Spleen (tissue), 11 donors: ENCODE data around the gene LUC7L. TPM values are rescaled to one million over a fixed set of nuclear protein-coding genes. Genes with fewer than 3 reads are reported as not detected.

Experiments
- DNase-seq: peaks from one replicate; pipeline ENCODE4 v3.0.0-alpha.2; 2020
- H3K27ac ChIP-seq, 8 donors: fragments of 200-600 bp; sonication (generic) in 7 of 8; 1 replicate in 4 of 8; 2 replicates in 4 of 8; pipeline versions ENCODE4 v1.5.0 to v1.8.0; 2016 to 2021; ENCODE audit warnings: inconsistent platforms in 4 of 8, mild to moderate bottlenecking in 4 of 8, moderate library complexity in 1 of 8
- H3K27me3 ChIP-seq, 7 donors: fragments of 200-600 bp; sonication (generic) in 6 of 7; replicated peaks in 1 of 7; 1 replicate in 4 of 7; 2 replicates in 3 of 7; pipeline versions ENCODE4 v1.5.0 to v1.8.0; 2016 to 2021; ENCODE audit warnings: inconsistent platforms in 3 of 7, mild to moderate bottlenecking in 1 of 7
- H3K36me3 ChIP-seq, 6 donors: fragments of 200-600 bp; sonication (generic) in 5 of 6; 1 replicate in 4 of 6; 2 replicates in 2 of 6; pipeline versions ENCODE4 v1.5.0 to v1.8.0; 2016 to 2021; ENCODE audit warnings: inconsistent platforms in 2 of 6
- H3K4me1 ChIP-seq, 6 donors: fragments of 200-600 bp; sonication (generic) in 5 of 6; 1 replicate in 3 of 6; 2 replicates in 3 of 6; pipeline versions ENCODE4 v1.5.0 to v1.8.0; 2016 to 2021; ENCODE audit warnings: inconsistent platforms in 3 of 6
- H3K4me3 ChIP-seq, 8 donors: fragments of 200-600 bp; sonication (generic) in 7 of 8; 1 replicate in 4 of 8; 2 replicates in 4 of 8; pipeline versions ENCODE4 v1.5.0 to v1.8.0; 2016 to 2021; ENCODE audit warnings: inconsistent platforms in 4 of 8, mild to moderate bottlenecking in 4 of 8, moderate library complexity in 2 of 8
- H3K9me3 ChIP-seq, 8 donors: fragments of 200-600 bp; sonication (generic) in 7 of 8; 1 replicate in 4 of 8; 2 replicates in 4 of 8; pipeline versions ENCODE4 v1.5.0 to v1.8.0; 2016 to 2021; ENCODE audit warnings: inconsistent platforms in 4 of 8
- POLR2A ChIP-seq, 3 donors: fragments of 450-650 bp; IDR thresholded peaks; one replicate each; pipeline ENCODE4 v1.5.1; 2017; ENCODE audit warnings: antibody characterized with exemption in 3 of 3, mild to moderate bottlenecking in 1 of 3
- POLR2AphosphoS5 ChIP-seq, 3 donors: sonication (generic); formaldehyde crosslinking; IDR thresholded peaks; one replicate each; pipeline ENCODE4 v1.5.1; 2017; ENCODE audit warnings: antibody characterized with exemption in 3 of 3
- WGBS, 5 donors: extraction: QIAGEN DNeasy Blood & Tissue Kit in 3 of 5; methylation state at CpG; one replicate each; pipeline versions ENCODE4 v1.1.5 to v1.1.7; 2013 to 2018; 5-methylcytosine and 5-hydroxymethylcytosine counted together
- intact Hi-C: fragments of 100-400 bp; cut with DNase I; formaldehyde crosslinking; loops from one replicate; pipeline ENCODE4 v1.15.0; 2023; ENCODE audit warnings: low total_unique reads
- polyA plus RNA-seq, 3 donors: library from polyadenylated mRNA; stranded (reverse); fragments of 200-250 nt; gene quantifications; one replicate each; pipeline ENCODE4 v1.2.1, GENCODE V29; 2013
- total RNA-seq, 7 donors: library from RNA; depleted of rRNA in 3 of 7; stranded (reverse); fragments of >200 nt in 3 of 7; fragmentation: NEBNext Ultra II Directional in 4 of 7; extraction: Animal tissue kit (Norgen Biotek cat#: 25700) in 4 of 7; gene quantifications; one replicate each; pipeline versions ENCODE4 v1.1.0 to v1.2.1, GENCODE V29; 2016 to 2021
- TF ChIP-seq, protein P1 (sequence below), 11 experiments: fragments of 200-600 bp in 7 of 11; fragments of 450-650 bp in 4 of 11; sonication (generic) in 4 of 11; IDR thresholded peaks in 8 of 11; conservative IDR thresholded peaks in 3 of 11; 1 replicate in 7 of 11; 2 replicates in 4 of 11; pipeline versions ENCODE4 v1.4.0 to v1.8.0; 2016 to 2021; ENCODE audit warnings: antibody characterized with exemption in 11 of 11, inconsistent platforms in 4 of 11, mild to moderate bottlenecking in 1 of 11
- donor health status: healthy with polysubstance abuse.
- donor health status: DM: no; HTN: no; CAD: no; lungs with moderate emphysema.
- donor health status: DM: no; HTN: no; CAD: no.
- donor health status: Bipolar disorder and iron deficiency.
- donor health status: healthy.
- donor health status: DM: no; HTN: no; CAD: no.
- donor health status: DM: yes; HTN: yes; CAD: no.

Gene LUC7L
- total and polyA plus RNA-seq, 10 donors: 76.7 to 318 (median 108) TPM

DNA sequence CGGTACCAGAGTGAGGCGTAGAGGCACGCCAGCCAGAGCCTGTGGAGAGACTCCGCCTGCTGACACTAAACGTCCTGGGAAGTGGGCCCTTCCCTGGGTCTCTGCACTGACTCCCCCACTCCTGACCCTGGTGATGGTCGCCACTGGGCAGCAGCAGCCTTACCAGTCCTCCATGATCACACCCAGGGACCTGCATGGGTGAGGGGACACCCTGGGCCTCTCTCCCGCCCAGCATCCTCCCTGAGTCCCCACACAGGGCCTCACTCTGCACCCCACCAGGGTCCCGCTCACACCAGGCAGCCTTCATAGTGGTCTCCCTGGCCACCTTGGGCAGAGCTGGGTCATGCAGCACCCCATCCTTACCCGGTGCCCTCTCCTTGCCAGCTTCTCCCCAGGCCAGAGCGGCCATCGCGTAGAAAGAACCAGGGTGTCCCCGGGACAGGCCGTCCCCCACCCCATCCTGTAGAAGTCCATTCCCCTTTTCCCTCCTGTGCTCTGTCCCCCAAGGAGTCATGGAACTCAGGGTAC lies 35.8 kb upstream of the LUC7L start:
- peaks cover 0 to 57% (median 50%) of the 10 kb centered on the region in 6 donors for H3K36me3 ChIP-seq
- H3K4me1 ChIP-seq: peaks cover 0 to 7% (median 0%) of the 10 kb centered on the region in 6 donors
- intact Hi-C loops: no loop called here
- no peak for TF ChIP-seq POLR2AphosphoS5 (IDR thresholded peaks at IDR 0.05)
- TF ChIP-seq, protein P1, sequence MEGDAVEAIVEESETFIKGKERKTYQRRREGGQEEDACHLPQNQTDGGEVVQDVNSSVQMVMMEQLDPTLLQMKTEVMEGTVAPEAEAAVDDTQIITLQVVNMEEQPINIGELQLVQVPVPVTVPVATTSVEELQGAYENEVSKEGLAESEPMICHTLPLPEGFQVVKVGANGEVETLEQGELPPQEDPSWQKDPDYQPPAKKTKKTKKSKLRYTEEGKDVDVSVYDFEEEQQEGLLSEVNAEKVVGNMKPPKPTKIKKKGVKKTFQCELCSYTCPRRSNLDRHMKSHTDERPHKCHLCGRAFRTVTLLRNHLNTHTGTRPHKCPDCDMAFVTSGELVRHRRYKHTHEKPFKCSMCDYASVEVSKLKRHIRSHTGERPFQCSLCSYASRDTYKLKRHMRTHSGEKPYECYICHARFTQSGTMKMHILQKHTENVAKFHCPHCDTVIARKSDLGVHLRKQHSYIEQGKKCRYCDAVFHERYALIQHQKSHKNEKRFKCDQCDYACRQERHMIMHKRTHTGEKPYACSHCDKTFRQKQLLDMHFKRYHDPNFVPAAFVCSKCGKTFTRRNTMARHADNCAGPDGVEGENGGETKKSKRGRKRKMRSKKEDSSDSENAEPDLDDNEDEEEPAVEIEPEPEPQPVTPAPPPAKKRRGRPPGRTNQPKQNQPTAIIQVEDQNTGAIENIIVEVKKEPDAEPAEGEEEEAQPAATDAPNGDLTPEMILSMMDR (IDR thresholded peaks at IDR 0.05 in 8 of 11, conservative IDR thresholded peaks at IDR 0.05 in 3 of 11): no peak
- no peak for TF ChIP-seq POLR2A (IDR thresholded peaks at IDR 0.05)
- no peaks in the 10 kb centered on the region for H3K9me3 ChIP-seq
- WGBS, 5 donors: 89 to 94% (median 91%) methylated on average over 8 to 14 of the region's 14 CpGs
- H3K4me3 ChIP-seq: no peak overlapping the region
- no peak overlapping the region for H3K27ac ChIP-seq
- DNase-seq: no peak
- H3K27me3 ChIP-seq: no peaks in the 10 kb centered on the region

DNA sequence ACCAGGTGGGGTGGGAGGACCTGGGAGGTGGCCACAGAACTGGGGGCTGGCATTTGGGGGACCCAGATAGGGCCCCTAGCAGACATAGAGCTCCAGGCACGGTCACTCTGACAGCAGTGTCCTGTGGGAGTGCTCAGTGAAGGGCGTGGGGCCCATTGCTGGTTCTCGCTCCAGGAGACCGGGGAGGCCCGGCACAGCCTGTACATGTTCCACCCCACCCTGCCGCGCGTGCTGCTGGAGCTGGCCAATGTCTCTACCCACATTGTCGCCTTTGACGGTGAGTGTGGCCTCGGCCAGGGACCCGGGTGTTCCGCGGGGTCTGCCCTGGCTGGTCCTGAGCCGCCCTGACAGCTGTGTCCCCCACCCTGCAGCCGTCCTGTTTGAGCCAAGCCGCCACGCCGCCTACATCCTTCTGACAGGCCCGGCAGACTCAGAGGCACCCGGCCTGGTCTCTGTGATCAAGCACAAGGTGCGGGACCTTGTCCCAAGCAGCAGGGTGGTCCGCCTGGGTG lies 35.2 kb upstream of the LUC7L start:
- intact Hi-C loops: no loop called here
- Histone ChIP-seq H3K9me3 (no peaks in the 10 kb centered on the region), H3K36me3 (peaks cover 0 to 63% (median 55%) of the 10 kb centered on the region in 6 donors), H3K4me1 (peaks cover 0 to 7% (median 0%) of the 10 kb centered on the region in 6 donors), H3K27ac (no peak overlapping the region), H3K27me3 (no peaks in the 10 kb centered on the region), H3K4me3 (no peak overlapping the region)
- DNase-seq: no peak
- no peak for TF ChIP-seq POLR2AphosphoS5 (IDR thresholded peaks at IDR 0.05)
- TF ChIP-seq POLR2A (IDR thresholded peaks at IDR 0.05): no peak
- TF ChIP-seq, protein P1 (IDR thresholded peaks at IDR 0.05 in 8 of 11, conservative IDR thresholded peaks at IDR 0.05 in 3 of 11): no peak
- WGBS, 5 donors: 91 to 95% (median 92%) methylated on average over 12 to 23 of the region's 23 CpGs

DNA sequence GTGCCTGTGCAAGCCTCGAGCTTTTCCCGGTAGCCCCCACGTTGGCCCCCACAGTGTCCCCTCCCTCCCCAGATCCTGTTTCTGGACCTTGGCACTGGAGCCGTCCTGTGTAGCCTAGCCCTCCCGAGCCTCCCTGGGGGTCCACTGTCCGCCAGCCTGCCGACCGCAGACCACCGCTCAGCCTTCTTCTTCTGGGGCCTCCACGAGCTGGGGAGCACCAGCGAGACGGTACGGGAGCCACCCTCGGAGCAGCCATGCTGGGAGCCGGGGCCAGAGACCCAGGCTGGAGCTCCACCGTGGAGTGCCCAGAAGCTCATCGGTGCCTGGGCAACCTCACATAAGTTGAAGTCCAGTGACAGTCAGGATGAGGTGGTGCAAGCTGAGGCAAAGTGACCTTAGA lies 34.7 kb upstream of the LUC7L start:
- intact Hi-C loops: no loop called here
- no peak for DNase-seq
- 94 to 98% (median 95%) methylated on average over 17 of the region's 17 CpGs for WGBS, 5 donors

DNA sequence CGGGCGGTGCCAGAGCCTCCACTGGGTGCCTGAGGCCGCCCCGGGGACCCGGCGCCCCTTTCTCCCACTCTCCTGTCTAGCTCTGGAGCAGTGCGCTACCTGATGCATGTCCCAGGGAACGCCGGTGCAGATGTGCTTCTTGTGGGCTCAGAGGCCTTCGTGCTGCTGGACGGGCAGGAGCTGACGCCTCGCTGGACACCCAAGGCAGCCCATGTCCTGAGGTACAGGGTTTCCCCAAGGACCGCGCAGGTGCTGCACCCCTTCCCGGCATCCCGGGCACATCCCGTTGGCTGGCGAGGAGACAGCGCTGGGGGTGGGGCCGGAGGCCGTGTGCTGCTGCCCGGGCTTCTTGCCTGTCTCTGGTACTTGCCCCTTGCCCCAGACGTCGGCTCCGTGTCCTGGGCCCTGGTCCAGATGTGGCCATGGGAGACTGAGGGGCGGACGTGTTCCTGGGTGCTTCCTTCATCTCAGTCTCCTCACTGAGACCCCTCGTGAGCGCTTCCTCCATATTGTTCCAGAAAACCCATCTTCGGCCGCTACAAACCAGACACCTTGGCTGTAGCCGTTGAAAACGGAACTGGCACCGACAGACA lies 34.0 kb upstream of the LUC7L start:
- peaks cover 0 to 7% (median 0%) of the 10 kb centered on the region in 6 donors for H3K4me1 ChIP-seq
- no peak overlapping the region for H3K27ac ChIP-seq
- WGBS, 5 donors: 92 to 96% (median 95%) methylated on average over 14 to 35 of the region's 35 CpGs
- TF ChIP-seq POLR2AphosphoS5 (IDR thresholded peaks at IDR 0.05) (no peak), POLR2A (IDR thresholded peaks at IDR 0.05) (no peak)
- TF ChIP-seq, protein P1 (IDR thresholded peaks at IDR 0.05 in 8 of 11, conservative IDR thresholded peaks at IDR 0.05 in 3 of 11): no peak
- intact Hi-C loops: no loop called here
- H3K4me3 ChIP-seq: no peak overlapping the region
- H3K9me3 ChIP-seq: no peaks in the 10 kb centered on the region
- peaks cover 0 to 74% (median 55%) of the 10 kb centered on the region in 6 donors for H3K36me3 ChIP-seq
- DNase-seq: no peak
- H3K27me3 ChIP-seq: no peaks in the 10 kb centered on the region

More for the DNA sequence above, 34.7 kb upstream of the LUC7L start:
- peaks cover 0 to 7% (median 0%) of the 10 kb centered on the region in 6 donors for H3K4me1 ChIP-seq
- no peak overlapping the region for H3K4me3 ChIP-seq
- no peaks in the 10 kb centered on the region for H3K27me3 ChIP-seq
- H3K9me3 ChIP-seq: no peaks in the 10 kb centered on the region
- no peak overlapping the region for H3K27ac ChIP-seq
- TF ChIP-seq POLR2AphosphoS5 (IDR thresholded peaks at IDR 0.05) (no peak), POLR2A (IDR thresholded peaks at IDR 0.05) (no peak)
- TF ChIP-seq, protein P1 (IDR thresholded peaks at IDR 0.05 in 8 of 11, conservative IDR thresholded peaks at IDR 0.05 in 3 of 11): no peak
- peaks cover 0 to 69% (median 55%) of the 10 kb centered on the region in 6 donors for H3K36me3 ChIP-seq
